Mammary epithelial cell (primary cell): ENCODE measurements around the gene RTCB.

ENCODE experiments used
- CTCF ChIP-seq, 2 donors: IDR thresholded peaks in 1 of 2; conservative IDR thresholded peaks in 1 of 2; 2 replicates each; pipeline ENCODE4 v1.5.1; 2011 to 2012; ENCODE audit warnings: inconsistent platforms in 2 of 2, low read length in 2 of 2, mild to moderate bottlenecking in 2 of 2, control low read depth in 1 of 2, low read depth in 1 of 2; ENCODE audit not compliant: insufficient read depth in 1 of 2; ENCODE audit errors: extremely low read depth in 1 of 2
- EZH2 ChIP-seq: IDR thresholded peaks from 2 replicates; pipeline ENCODE4 v1.6.1; 2012; ENCODE audit warnings: low read length, inconsistent platforms, borderline replicate concordance

GRCh38 chr22:32410459-32410858, 1.6 kb downstream of the RTCB start:
- TF ChIP-seq CTCF (conservative IDR thresholded peaks at IDR 0.05 in 1 of 2, IDR thresholded peaks at IDR 0.05 in 1 of 2; ENCODE audit: extremely low read depth in 1 of 2, insufficient read depth in 1 of 2, low read depth in 1 of 2, low read length in 2 of 2) (no peak), EZH2 (no peak)
